ENCODE data around the gene ANXA5. TPM values are rescaled to one million over a fixed set of nuclear protein-coding genes. Genes with fewer than 3 reads are reported as not detected.

The ANXA5 gene
- total RNA-seq, 2 donors from 2014 or later = 88.4 to 122 TPM

GRCh38 chr4:121720109-121720508 is 23.3 kb upstream of the ANXA5 start:
- intact Hi-C loops (cut with DNase I) = no loop called here
- H3K27ac ChIP-seq = no peak overlapping the region
- no peak for TF ChIP-seq CTCF (IDR thresholded peaks at IDR 0.05)

GRCh38 chr4:121717680-121718237 is 21.0 kb upstream of the ANXA5 start:
- H3K9me3 ChIP-seq = no peaks in the 10 kb centered on the region
- intact Hi-C loops (cut with DNase I) = no loop called here
- no peak for DNase-seq
- H3K4me3 ChIP-seq = no peak overlapping the region
- H3K4me1 ChIP-seq = no peaks in the 10 kb centered on the region
- TF ChIP-seq CTCF (IDR thresholded peaks at IDR 0.05) = no peak
- no peaks in the 10 kb centered on the region for H3K27me3 ChIP-seq
- no peak overlapping the region for H3K27ac ChIP-seq
- no peaks in the 10 kb centered on the region for H3K36me3 ChIP-seq
- no peak overlapping the region for H3K9ac ChIP-seq (ENCODE audit: low read depth in 2 of 2, low read length in 2 of 2)

More at GRCh38 chr4:121720109-121720508, 23.3 kb upstream of the ANXA5 start:
- no peak overlapping the region for H3K4me3 ChIP-seq
- no peaks in the 10 kb centered on the region for H3K36me3 ChIP-seq
- no peaks in the 10 kb centered on the region for H3K27me3 ChIP-seq
- no peaks in the 10 kb centered on the region for H3K4me1 ChIP-seq
- H3K9ac ChIP-seq (ENCODE audit: low read depth in 2 of 2, low read length in 2 of 2) = no peak overlapping the region
- DNase-seq = no peak
- no peaks in the 10 kb centered on the region for H3K9me3 ChIP-seq

- Histone ChIP-seq H3K9ac (ENCODE audit: low read depth in 2 of 2, low read length in 2 of 2) (no peak overlapping the region), H3K4me3 (no peak overlapping the region), H3K36me3 (no peaks in the 10 kb centered on the region), H3K4me1 (no peaks in the 10 kb centered on the region), H3K9me3 (no peaks in the 10 kb centered on the region), H3K27ac (no peak overlapping the region), H3K27me3 (no peaks in the 10 kb centered on the region)
- DNase-seq = no peak
- TF ChIP-seq CTCF (IDR thresholded peaks at IDR 0.05) = no peak
- intact Hi-C loops (cut with DNase I) = no loop called here
These were observed 17.8 kb upstream of the ANXA5 start for GRCh38 chr4:121714548-121714947.

GRCh38 chr4:121712783-121713182 is 16.0 kb upstream of the ANXA5 start:
- no peak overlapping the region for H3K4me3 ChIP-seq
- H3K27ac ChIP-seq = no peak overlapping the region
- DNase-seq = no peak
- H3K4me1 ChIP-seq = no peaks in the 10 kb centered on the region
- TF ChIP-seq CTCF (IDR thresholded peaks at IDR 0.05) = no peak
- H3K36me3 ChIP-seq = no peaks in the 10 kb centered on the region
- H3K27me3 ChIP-seq = no peaks in the 10 kb centered on the region
- H3K9me3 ChIP-seq = no peaks in the 10 kb centered on the region
- no peak overlapping the region for H3K9ac ChIP-seq (ENCODE audit: low read depth in 2 of 2, low read length in 2 of 2)
- intact Hi-C loops (cut with DNase I) = no loop called here

- H3K27me3 ChIP-seq = no peaks in the 10 kb centered on the region
- intact Hi-C loops (cut with DNase I) = no loop called here
- no peaks in the 10 kb centered on the region for H3K36me3 ChIP-seq
- TF ChIP-seq CTCF (IDR thresholded peaks at IDR 0.05) = no peak
- peak overlapping the region in 1 of 2 donors; percentile 4 for H3K9ac ChIP-seq (ENCODE audit: low read depth in 2 of 2, low read length in 2 of 2)
- H3K27ac ChIP-seq = peak overlapping the region; percentile 34
- DNase-seq = no peak
- H3K4me3 ChIP-seq = no peak overlapping the region
- no peaks in the 10 kb centered on the region for H3K4me1 ChIP-seq
- H3K9me3 ChIP-seq = no peaks in the 10 kb centered on the region
These were observed 15.3 kb upstream of the ANXA5 start for GRCh38 chr4:121712001-121712651.
